K562 (cell line): ENCODE results near the gene ECPAS. TPM values are rescaled to one million over a fixed set of nuclear protein-coding genes. Genes with fewer than 3 reads are reported as not detected.

ENCODE experiments used
- ATAC-seq: fragments of 200-7000 bp; cut with Tn5 transposase; 3 replicates; pipeline ENCODE4 v1.9.1; 2020; ENCODE audit warnings: moderate library complexity
- BruUV-seq: library from RNA; stranded (reverse); fragments of 400-500 nt; replicated peaks from 2 replicates; lab custom pipeline; 2021; lab: Mats Ljungman, UMichigan
- CTCF ChIA-PET: fragments of 300-600 bp; formaldehyde crosslinking; extraction: SDS; loops from one replicate; lab custom pipeline; 2021; ENCODE audit warnings: low intra/inter-chr PET ratio; lab: Yijun Ruan, JAX
- POLR2A ChIA-PET: fragments of 300-600, 350-650 bp; sonication (Branson Sonifier 250); formaldehyde crosslinking; extraction: SDS; loops from one replicate; lab custom pipeline; 2021; ENCODE audit warnings: antibody characterized with exemption, inconsistent platforms; lab: Yijun Ruan, JAX
- DNase-seq, 4 experiments: peaks; one replicate each; pipeline versions ENCODE4 v3.0.0 to v3.0.0-alpha.2; 2011 to 2018; ENCODE audit warnings: low spot score in 3 of 4, mixed read lengths in 3 of 4; ENCODE audit errors: extremely low read depth in 1 of 4
- FAIRE-seq: peaks from 2 replicates; lab custom pipeline; 2011; peaks lifted over from hg19 to GRCh38; lab: Jason Lieb, UNC
- H2AFZ ChIP-seq: 2 replicates; pipeline ENCODE4 v1.6.0; 2011; ENCODE audit warnings: low read depth, low read length, control low read depth, inconsistent platforms
- H3K27ac ChIP-seq: fragments of 200-600 bp; 3 replicates; pipeline ENCODE4 v1.8.0; 2011; ENCODE audit warnings: low read depth, mild to moderate bottlenecking, control low read depth, inconsistent platforms, low read length, moderate library complexity, mixed read lengths; ENCODE audit errors: extremely low read depth
- H3K27me3 ChIP-seq, 2 experiments: fragments of 300-600 bp in 1 of 2; 2 replicates in 1 of 2; 3 replicates in 1 of 2; pipeline versions ENCODE4 v1.6.0 to v1.8.0; 2011; ENCODE audit warnings: inconsistent platforms in 2 of 2, low read length in 2 of 2, mild to moderate bottlenecking in 1 of 2, mixed read lengths in 1 of 2, moderate library complexity in 1 of 2; ENCODE audit not compliant: control insufficient read depth in 2 of 2, insufficient read depth in 2 of 2
- H3K36me3 ChIP-seq: fragments of 300-600 bp; 3 replicates; pipeline ENCODE4 v1.8.0; 2011; ENCODE audit warnings: mild to moderate bottlenecking, low read length, inconsistent platforms; ENCODE audit not compliant: control insufficient read depth, insufficient read depth
- H3K4me1 ChIP-seq, 2 experiments: fragments of 200-600 bp in 1 of 2; replicated peaks in 1 of 2; 2 replicates in 1 of 2; 3 replicates in 1 of 2; pipeline versions ENCODE4 v1.5.1 to v1.8.0; 2011; ENCODE audit warnings: inconsistent platforms in 2 of 2, low read length in 2 of 2, mild to moderate bottlenecking in 1 of 2, mixed read lengths in 1 of 2, moderate library complexity in 1 of 2; ENCODE audit not compliant: control insufficient read depth in 2 of 2, insufficient read depth in 2 of 2
- H3K4me2 ChIP-seq: 2 replicates; pipeline ENCODE4 v1.6.1; 2011; ENCODE audit warnings: low read length, control low read depth, inconsistent platforms, mixed read lengths; ENCODE audit not compliant: insufficient read depth
- H3K4me3 ChIP-seq: fragments of 200-600 bp; sonication (generic), shearing (Covaris generic); 2 replicates; pipeline ENCODE4 v1.5.1; 2016; ENCODE audit warnings: control low read depth, inconsistent platforms
- H3K79me2 ChIP-seq: fragments of 200-600 bp; 3 replicates; pipeline ENCODE4 v1.8.0; 2011; ENCODE audit warnings: low read length, inconsistent platforms; ENCODE audit not compliant: control insufficient read depth, insufficient read depth
- H3K9ac ChIP-seq, 2 experiments: 2 replicates each; pipeline versions ENCODE4 v1.6.0 to v1.6.1; 2011; ENCODE audit warnings: low read depth in 2 of 2, low read length in 2 of 2, control low read depth in 1 of 2, inconsistent platforms in 1 of 2, mild to moderate bottlenecking in 1 of 2, mixed read lengths in 1 of 2; ENCODE audit not compliant: insufficient read depth in 1 of 2
- H3K9me1 ChIP-seq: one replicate; pipeline ENCODE4 v1.6.0; 2011; ENCODE audit warnings: inconsistent platforms, mild to moderate bottlenecking, low read length, moderate library complexity; ENCODE audit not compliant: control insufficient read depth, insufficient read depth
- H3K9me3 ChIP-seq: replicated peaks from 2 replicates; pipeline ENCODE4 v1.5.1; 2011; ENCODE audit warnings: low read depth, low read length, inconsistent platforms; ENCODE audit not compliant: control insufficient read depth, insufficient read depth
- H4K20me1 ChIP-seq: replicated peaks from 2 replicates; pipeline ENCODE4 v1.6.1; 2011; ENCODE audit warnings: low read length, inconsistent platforms, mixed read lengths; ENCODE audit not compliant: control insufficient read depth, insufficient read depth
- CBX5 ChIP-seq: IDR thresholded peaks from 2 replicates; pipeline ENCODE4 v1.6.1; 2014; ENCODE audit warnings: low read depth, borderline replicate concordance
- HDAC1 ChIP-seq, 2 experiments: fragments of 450-650 bp; IDR thresholded peaks; 2 replicates each; pipeline ENCODE4 v1.6.1; 2016 to 2017; ENCODE audit warnings: inconsistent platforms in 1 of 2, mild to moderate bottlenecking in 1 of 2, moderate library complexity in 1 of 2
- KAT8 ChIP-seq: fragments of 450-650 bp; IDR thresholded peaks from 2 replicates; pipeline ENCODE4 v1.6.1; 2016; ENCODE audit warnings: low read depth, mild to moderate bottlenecking
- RFX1 ChIP-seq: fragments of 450-650 bp; IDR thresholded peaks from 2 replicates; pipeline ENCODE4 v1.6.1; 2016; ENCODE audit warnings: mild to moderate bottlenecking, moderate library complexity
- SRSF1 ChIP-seq: fragments of 200-400 bp; formaldehyde crosslinking; IDR thresholded peaks from 2 replicates; pipeline ENCODE4 v1.6.1; 2017; ENCODE audit warnings: mild to moderate bottlenecking, low read depth, low read length, moderate library complexity
- TCF7L2 ChIP-seq: fragments of 150-350 bp; IDR thresholded peaks from 2 replicates; pipeline ENCODE4 v1.6.1; 2016; ENCODE audit warnings: low read depth, mild to moderate bottlenecking, low read length, moderate library complexity
- ZBTB17 ChIP-seq: fragments of 450-650 bp; formaldehyde crosslinking; IDR thresholded peaks from 2 replicates; pipeline ENCODE4 v1.4.0; 2020; ENCODE audit warnings: mild to moderate bottlenecking
- ZNF77 ChIP-seq: fragments of 250-450 bp; sonication (Bioruptor Pico); IDR thresholded peaks from 2 replicates; pipeline ENCODE4 v1.5.0; 2020
- WGBS: fragments of 100-300 bp; shearing (Covaris generic); methylation state at CpG from one replicate; pipeline ENCODE4 v1.1.6; 2016; ENCODE audit warnings: low coverage, mixed read lengths; ENCODE audit not compliant: insufficient coverage; ENCODE audit errors: missing lambda C conversion rate; 5-methylcytosine and 5-hydroxymethylcytosine counted together
- in situ Hi-C: fragments of 300-500 bp; cut with MboI; formaldehyde crosslinking; loops from 4 replicates; pipeline ENCODE4 v1.15.0; 2018; ENCODE audit warnings: inconsistent platforms, mixed read lengths
- intact Hi-C: fragments of 100-400 bp; cut with micrococcal nuclease; formaldehyde crosslinking; loops from 2 replicates; pipeline ENCODE4 v1.14.2; 2022
- polyA plus RNA-seq, 8 experiments: library from polyadenylated mRNA; depleted of rRNA in 4 of 8; stranded (reverse) in 5 of 8; unstranded in 3 of 8; fragments of >200 nt; fragmentation: Nextera tagmentation in 2 of 8; fragmentation: Illumina TruSeq in 1 of 8; extraction: Ambion mirVana in 2 of 8; extraction: Trizol in 1 of 8; gene quantifications; 2 replicates each; pipeline versions ENCODE4 v1.2.1 to v1.2.3, GENCODE V29; 2011 to 2014; ENCODE audit warnings: inconsistent platforms in 1 of 8, missing spikeins in 1 of 8
- total RNA-seq, 7 experiments: library from RNA; depleted of rRNA in 6 of 7; stranded (reverse); fragments of >200 nt in 6 of 7; fragmentation: Illumina TruSeq in 2 of 7; extraction: Trizol in 2 of 7; gene quantifications; 2 replicates each; pipeline versions ENCODE4 v1.2.1 to v1.2.3, GENCODE V29; 2011 to 2021; ENCODE audit warnings: low replicate concordance in 1 of 7

The ECPAS gene
- total and polyA plus RNA-seq, 9 of the 15 experiments (the other 6 are each of a cell fraction or from before 2014, with no cell fraction given) = 14.5 to 90.9 (median 75.7) TPM

- Histone ChIP-seq H3K4me2 (no peak overlapping the region), H3K36me3 (no peaks in the 10 kb centered on the region), H3K9ac (no peak overlapping the region), H3K9me3 (no peaks in the 10 kb centered on the region), H2AFZ (no peak overlapping the region), H3K79me2 (no peaks in the 10 kb centered on the region), H4K20me1 (no peaks in the 10 kb centered on the region), H3K9me1 (no peaks in the 10 kb centered on the region), H3K27ac (no peak overlapping the region), H3K27me3 (peaks cover 18 to 22% of the 10 kb centered on the region in 2 experiments; a peak in 4 of 5 replicates), H3K4me1 (peaks cover 12% of the 10 kb centered on the region in 2 experiments), H3K4me3 (no peak overlapping the region)
- DNase-seq (no peak), FAIRE-seq (no peak), ATAC-seq (no peak)
- intact Hi-C loops (loop anchor here (5.0 kb wide), 1 partner anchor 47 kb away; the partner anchor contains the start of gene ECPAS), in situ Hi-C loops (no loop called here)
- WGBS = 0% methylated on average over 2 of the region's 2 CpGs
- ChIA-PET CTCF (no interaction called here), POLR2A (no interaction called here)
- no TSS peak for BruUV-seq
- no peak for TF ChIP-seq TCF7L2
- TF ChIP-seq HDAC1 (IDR thresholded peaks at IDR 0.05) = no peak
- TF ChIP-seq ZBTB17 (CRISPR knock-in tag) = no peak
- no peak for TF ChIP-seq CBX5
- TF ChIP-seq SRSF1 = no peak
- no peak for TF ChIP-seq ZNF77 (CRISPR knock-in tag)
- TF ChIP-seq KAT8 = no peak
- TF ChIP-seq RFX1 = peak; percentile 15; the same call in 1 of the 2 replicates
Observed at GRCh38 chr9:111529787-111530186, 45.6 kb upstream of the ECPAS start.
